H9 (cell line): ENCODE measurements around the gene PPTC7. TPM values are rescaled to one million over a fixed set of nuclear protein-coding genes. Genes with fewer than 3 reads are reported as not detected.

Experiments used
- DNase-seq: peaks from one replicate; pipeline ENCODE4 v3.0.0-alpha.2; 2017
- H2AFZ ChIP-seq: one replicate; pipeline ENCODE4 v1.6.1; 2013; ENCODE audit warnings: mild to moderate bottlenecking, low read length, control low read depth, moderate library complexity
- H2AK5ac ChIP-seq: 2 replicates; pipeline ENCODE4 v1.6.1; 2013; ENCODE audit warnings: low read length, control low read depth, mixed read lengths; ENCODE audit not compliant: insufficient read length
- H2BK120ac ChIP-seq: one replicate; pipeline ENCODE4 v1.6.1; 2013; ENCODE audit warnings: low read depth, mild to moderate bottlenecking, low read length, control low read depth, inconsistent platforms; ENCODE audit not compliant: poor library complexity, severe bottlenecking
- H2BK12ac ChIP-seq: 2 replicates; pipeline ENCODE4 v1.6.1; 2013; ENCODE audit warnings: low read length, control low read depth, mixed read lengths, low read depth; ENCODE audit not compliant: insufficient read length
- H2BK15ac ChIP-seq: 2 replicates; pipeline ENCODE4 v1.6.1; 2013; ENCODE audit warnings: low read depth, low read length, control low read depth
- H2BK20ac ChIP-seq: one replicate; pipeline ENCODE4 v1.6.1; 2013; ENCODE audit warnings: low read depth, mild to moderate bottlenecking, low read length, control low read depth, inconsistent platforms; ENCODE audit not compliant: poor library complexity, severe bottlenecking
- H2BK5ac ChIP-seq: 2 replicates; pipeline ENCODE4 v1.6.1; 2013; ENCODE audit warnings: low read length, control low read depth, mixed read lengths; ENCODE audit not compliant: insufficient read length
- H3K14ac ChIP-seq: 2 replicates; pipeline ENCODE4 v1.6.1; 2013; ENCODE audit warnings: low read length, control low read depth; ENCODE audit not compliant: insufficient read depth
- H3K18ac ChIP-seq: 2 replicates; pipeline ENCODE4 v1.6.1; 2013; ENCODE audit warnings: low read depth, mild to moderate bottlenecking, mixed read lengths, low read length, control low read depth; ENCODE audit not compliant: insufficient read length
- H3K23ac ChIP-seq: 2 replicates; pipeline ENCODE4 v1.6.1; 2013; ENCODE audit warnings: low read length, control low read depth, mixed read lengths, low read depth; ENCODE audit not compliant: insufficient read length
- H3K23me2 ChIP-seq: 2 replicates; pipeline ENCODE4 v1.6.1; 2013; ENCODE audit warnings: low read depth, mild to moderate bottlenecking, mixed read lengths, low read length, control low read depth; ENCODE audit not compliant: insufficient read length, poor library complexity, severe bottlenecking
- H3K27ac ChIP-seq: 2 replicates; pipeline ENCODE4 v1.5.1; 2013; ENCODE audit warnings: low read length, control low read depth, mixed read lengths, low read depth; ENCODE audit not compliant: insufficient read length
- H3K27me3 ChIP-seq: 2 replicates; pipeline ENCODE4 v1.6.1; 2013; ENCODE audit warnings: low read length, control low read depth, inconsistent platforms; ENCODE audit not compliant: insufficient read depth
- H3K4ac ChIP-seq: 2 replicates; pipeline ENCODE4 v1.6.1; 2013; ENCODE audit warnings: low read depth, mild to moderate bottlenecking, control low read depth, inconsistent platforms, low read length, moderate library complexity
- H3K4me1 ChIP-seq: 2 replicates; pipeline ENCODE4 v1.6.1; 2013; ENCODE audit warnings: low read length, control low read depth, inconsistent platforms; ENCODE audit not compliant: insufficient read depth
- H3K4me2 ChIP-seq: 2 replicates; pipeline ENCODE4 v1.6.1; 2013; ENCODE audit warnings: low read length, control low read depth, mixed read lengths; ENCODE audit not compliant: insufficient read length, insufficient read depth
- H3K56ac ChIP-seq: 2 replicates; pipeline ENCODE4 v1.6.1; 2013; ENCODE audit warnings: low read depth, mild to moderate bottlenecking, mixed read lengths, low read length, control low read depth; ENCODE audit not compliant: insufficient read length
- H3K79me1 ChIP-seq: 2 replicates; pipeline ENCODE4 v1.6.1; 2013; ENCODE audit warnings: low read depth, mild to moderate bottlenecking, moderate library complexity, low read length, control low read depth, inconsistent platforms; ENCODE audit not compliant: insufficient read depth, poor library complexity, severe bottlenecking
- H3K79me2 ChIP-seq: 2 replicates; pipeline ENCODE4 v1.6.1; 2013; ENCODE audit warnings: low read length, control low read depth, inconsistent platforms; ENCODE audit not compliant: insufficient read depth
- H3K9ac ChIP-seq: 2 replicates; pipeline ENCODE4 v1.6.1; 2013; ENCODE audit warnings: low read length, control low read depth, mixed read lengths; ENCODE audit not compliant: insufficient read length; ENCODE audit errors: extremely low read depth
- H3K9me3 ChIP-seq: one replicate; pipeline ENCODE4 v1.6.1; 2013; ENCODE audit warnings: low read depth, low read length, inconsistent platforms; ENCODE audit not compliant: control insufficient read depth
- H3T11ph ChIP-seq: one replicate; pipeline ENCODE4 v1.6.1; 2013; ENCODE audit warnings: mild to moderate bottlenecking, low read length, control low read depth, inconsistent platforms
- H4K20me1 ChIP-seq: one replicate; pipeline ENCODE4 v1.6.1; 2013; ENCODE audit not compliant: control insufficient read depth, insufficient read length, insufficient read depth
- H4K5ac ChIP-seq: 2 replicates; pipeline ENCODE4 v1.6.1; 2013; ENCODE audit warnings: low read depth, mild to moderate bottlenecking, mixed read lengths, low read length, control low read depth; ENCODE audit not compliant: insufficient read length
- H4K8ac ChIP-seq: replicated peaks from 2 replicates; pipeline ENCODE4 v1.6.1; 2013; ENCODE audit warnings: low read length, control low read depth, mixed read lengths, low read depth; ENCODE audit not compliant: insufficient read length
- H4K91ac ChIP-seq: 2 replicates; pipeline ENCODE4 v1.6.1; 2013; ENCODE audit warnings: low read depth, mild to moderate bottlenecking, moderate library complexity, mixed read lengths, low read length, control low read depth; ENCODE audit not compliant: insufficient read length
- H3K27ac Mint-ChIP-seq, 3 experiments: 2 replicates in 2 of 3; 3 replicates in 1 of 3; pipeline ENCODE4 v1.8.0; 2020 to 2021; ENCODE audit warnings: mixed read lengths in 3 of 3, mild to moderate bottlenecking in 1 of 3, moderate library complexity in 1 of 3
- H3K27me3 Mint-ChIP-seq: 2 replicates; pipeline ENCODE4 v1.8.0; 2021; ENCODE audit warnings: low read depth, mild to moderate bottlenecking, moderate library complexity, mixed read lengths
- H3K36me3 Mint-ChIP-seq, 3 experiments: 2 replicates in 2 of 3; 3 replicates in 1 of 3; pipeline ENCODE4 v1.8.0; 2020 to 2021; ENCODE audit warnings: low read depth in 3 of 3, mixed read lengths in 3 of 3; ENCODE audit not compliant: insufficient read depth in 1 of 3
- H3K4me1 Mint-ChIP-seq, 2 experiments: 2 replicates each; pipeline ENCODE4 v1.8.0; 2020; ENCODE audit warnings: mixed read lengths in 2 of 2
- H3K4me3 Mint-ChIP-seq, 2 experiments: 2 replicates in 1 of 2; 3 replicates in 1 of 2; pipeline ENCODE4 v1.8.0; 2020 to 2021; ENCODE audit warnings: mild to moderate bottlenecking in 2 of 2, mixed read lengths in 2 of 2, moderate library complexity in 1 of 2
- H3K9me3 Mint-ChIP-seq, 2 experiments: 2 replicates in 1 of 2; 3 replicates in 1 of 2; pipeline ENCODE4 v1.8.0; 2020; ENCODE audit warnings: mild to moderate bottlenecking in 2 of 2, mixed read lengths in 2 of 2, moderate library complexity in 1 of 2
- WGBS: extraction: QIAGEN DNeasy Blood & Tissue Kit; methylation state at CpG from one replicate; pipeline ENCODE4 v1.1.7; 2013; ENCODE audit warnings: missing lambda C conversion rate, low lambda C conversion rate, mixed read lengths; ENCODE audit not compliant: insufficient read length; ENCODE audit errors: extremely low coverage; 5-methylcytosine and 5-hydroxymethylcytosine counted together
- total RNA-seq: library from RNA; stranded (reverse); gene quantifications from 2 replicates; pipeline ENCODE4 v1.2.1, GENCODE V29; 2021
- TF ChIP-seq, protein P1 (sequence below): fragments of 200-600 bp; sonication (generic); conservative IDR thresholded peaks from 3 replicates; pipeline ENCODE4 v1.8.0; 2021; ENCODE audit warnings: antibody characterized with exemption, mild to moderate bottlenecking

Gene PPTC7
- total RNA-seq, 1 experiment from 2014 or later = 15.8 TPM

DNA sequence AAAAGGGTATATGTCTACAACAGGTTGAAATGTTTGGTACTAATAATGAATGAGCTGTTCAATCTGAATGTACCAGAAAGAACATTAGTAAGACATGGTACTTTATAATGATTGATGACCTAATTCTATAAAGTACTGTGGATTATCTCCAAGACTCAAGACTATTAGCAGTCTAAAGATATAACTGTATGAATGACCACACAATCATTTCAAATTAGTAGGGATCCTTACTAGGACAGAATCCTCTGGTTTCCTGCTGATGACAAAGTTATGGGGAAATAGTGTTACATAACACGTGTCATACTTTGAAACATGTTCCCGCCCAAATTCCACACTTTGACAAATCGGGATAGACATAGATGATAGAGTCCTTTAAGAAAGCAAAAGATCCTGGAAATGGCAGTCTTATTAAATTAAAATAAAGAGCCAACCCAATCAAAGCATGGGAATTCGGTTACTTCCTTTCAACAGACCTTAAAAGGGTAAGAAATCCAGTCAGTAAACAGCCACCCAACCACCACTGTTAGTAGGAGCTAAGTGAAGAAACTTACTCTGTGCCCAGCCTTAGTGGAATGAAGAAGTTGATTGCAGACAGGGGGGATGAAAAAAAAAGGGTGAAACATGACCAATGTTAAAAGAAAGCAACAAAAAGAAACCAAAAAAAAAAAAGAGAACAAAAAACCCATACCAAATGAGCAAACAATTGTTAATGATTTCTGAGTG, 84.0 kb downstream of the PPTC7 start:
- Histone ChIP-seq H3K27me3 (peaks cover 5% of the 10 kb centered on the region; the same call in 1 of the 2 replicates), H2BK120ac (no peak overlapping the region), H3K14ac (no peak overlapping the region), H4K5ac (no peak overlapping the region), H2BK15ac (no peak overlapping the region), H3K79me2 (no peaks in the 10 kb centered on the region), H4K8ac (no peak overlapping the region), H4K20me1 (no peaks in the 10 kb centered on the region), H2BK5ac (no peak overlapping the region), H2BK12ac (no peak overlapping the region), H2AK5ac (no peak overlapping the region), H3K4me1 (no peaks in the 10 kb centered on the region), H3T11ph (no peak overlapping the region), H3K18ac (no peak overlapping the region), H3K27ac (no peak overlapping the region), H3K9me3 (no peaks in the 10 kb centered on the region), H3K9ac (no peak overlapping the region), H3K79me1 (no peaks in the 10 kb centered on the region), H3K23me2 (no peaks in the 10 kb centered on the region), H4K91ac (no peak overlapping the region), H3K56ac (no peak overlapping the region), H2BK20ac (no peak overlapping the region), H2AFZ (no peak overlapping the region), H3K4ac (no peak overlapping the region), H3K4me2 (no peak overlapping the region), H3K23ac (no peak overlapping the region)
- Mint-ChIP-seq H3K27ac (peak overlapping the region; percentile 50 to 76 (median 73); a peak in 4 of 7 replicates), H3K27me3 (peaks cover 17% of the 10 kb centered on the region), H3K4me1 (peaks cover 4 to 5% of the 10 kb centered on the region in 2 experiments; a peak in 3 of 4 replicates), H3K4me3 (peak overlapping the region in 1 of 2 experiments; percentile 21; a peak in 2 of 5 replicates), H3K36me3 (peaks cover 14 to 34% (median 23%) of the 10 kb centered on the region in 3 experiments), H3K9me3 (peaks cover 10 to 11% of the 10 kb centered on the region in 2 experiments)
- no peak for DNase-seq
- TF ChIP-seq, protein P1, sequence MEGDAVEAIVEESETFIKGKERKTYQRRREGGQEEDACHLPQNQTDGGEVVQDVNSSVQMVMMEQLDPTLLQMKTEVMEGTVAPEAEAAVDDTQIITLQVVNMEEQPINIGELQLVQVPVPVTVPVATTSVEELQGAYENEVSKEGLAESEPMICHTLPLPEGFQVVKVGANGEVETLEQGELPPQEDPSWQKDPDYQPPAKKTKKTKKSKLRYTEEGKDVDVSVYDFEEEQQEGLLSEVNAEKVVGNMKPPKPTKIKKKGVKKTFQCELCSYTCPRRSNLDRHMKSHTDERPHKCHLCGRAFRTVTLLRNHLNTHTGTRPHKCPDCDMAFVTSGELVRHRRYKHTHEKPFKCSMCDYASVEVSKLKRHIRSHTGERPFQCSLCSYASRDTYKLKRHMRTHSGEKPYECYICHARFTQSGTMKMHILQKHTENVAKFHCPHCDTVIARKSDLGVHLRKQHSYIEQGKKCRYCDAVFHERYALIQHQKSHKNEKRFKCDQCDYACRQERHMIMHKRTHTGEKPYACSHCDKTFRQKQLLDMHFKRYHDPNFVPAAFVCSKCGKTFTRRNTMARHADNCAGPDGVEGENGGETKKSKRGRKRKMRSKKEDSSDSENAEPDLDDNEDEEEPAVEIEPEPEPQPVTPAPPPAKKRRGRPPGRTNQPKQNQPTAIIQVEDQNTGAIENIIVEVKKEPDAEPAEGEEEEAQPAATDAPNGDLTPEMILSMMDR = no peak
- no CpG with 5 or more reads among the region's 4 CpGs for WGBS

Other genes with a start within 250 kb of the PPTC7 start
- 87.7 and 91.1 TPM in 2 replicates for gene ANAPC7, start 179.6 kb downstream of the PPTC7 start, total RNA-seq
- 184 and 188 TPM in 2 replicates for gene ARPC3, start 133.0 kb downstream of the PPTC7 start, total RNA-seq
- gene GPN3, start 115.1 kb downstream of the PPTC7 start, total RNA-seq = 45.3 and 47.6 TPM in 2 replicates
- 18.1 and 19.8 TPM in 2 replicates for gene FAM216A, start 114.5 kb downstream of the PPTC7 start, total RNA-seq
- 77.6 and 81.5 TPM in 2 replicates for gene VPS29, start 81.2 kb downstream of the PPTC7 start, total RNA-seq
- 0.22 TPM in 1 of 2 replicates, not detected in the other for gene RAD9B, start 81.0 kb downstream of the PPTC7 start, total RNA-seq
- gene TCTN1, start 30.8 kb upstream of the PPTC7 start, total RNA-seq = 10.9 and 11.1 TPM in 2 replicates
- gene HVCN1, start 105.8 kb upstream of the PPTC7 start, total RNA-seq = 5.2 and 5.5 TPM in 2 replicates
- gene PPP1CC, start 159.6 kb upstream of the PPTC7 start, total RNA-seq = 286 and 290 TPM in 2 replicates